Breast epithelium (tissue), 4 donors: Measurements from ENCODE around the gene RNASEL. TPM values are rescaled to one million over a fixed set of nuclear protein-coding genes. Genes with fewer than 3 reads are reported as not detected.

Source experiments
- DNase-seq, 2 donors: peaks; one replicate each; pipeline ENCODE4 v3.0.0-alpha.2; 2019; ENCODE audit warnings: low spot score in 2 of 2
- H3K27ac ChIP-seq, 2 donors: fragments of 200-600 bp; sonication (generic) in 1 of 2; one replicate each; pipeline ENCODE4 v1.5.1; 2016 to 2019; ENCODE audit warnings: mild to moderate bottlenecking in 1 of 2
- H3K27me3 ChIP-seq, 2 donors: fragments of 200-600 bp; sonication (generic) in 1 of 2; one replicate each; pipeline versions ENCODE4 v1.5.1 to v1.6.0; 2017 to 2019; ENCODE audit warnings: control low read depth in 1 of 2, mild to moderate bottlenecking in 1 of 2
- H3K36me3 ChIP-seq: fragments of 200-600 bp; one replicate; pipeline ENCODE4 v1.5.1; 2019
- H3K4me1 ChIP-seq, 2 donors: fragments of 200-600 bp; sonication (generic); one replicate each; pipeline ENCODE4 v1.5.1; 2016 to 2019; ENCODE audit warnings: control low read depth in 1 of 2
- H3K4me3 ChIP-seq, 3 donors: fragments of 200-600 bp; sonication (generic); 1 replicate in 2 of 3; 2 replicates in 1 of 3; pipeline ENCODE4 v1.5.1; 2016 to 2019; ENCODE audit warnings: mild to moderate bottlenecking in 3 of 3, moderate library complexity in 2 of 3
- H3K9me3 ChIP-seq, 2 donors: fragments of 200-600 bp; sonication (generic) in 1 of 2; one replicate each; pipeline ENCODE4 v1.5.1; 2016 to 2019; ENCODE audit warnings: control low read depth in 1 of 2
- POLR2A ChIP-seq: fragments of 450-650 bp; IDR thresholded peaks from one replicate; pipeline ENCODE4 v1.6.1; 2016; ENCODE audit warnings: antibody characterized with exemption, mild to moderate bottlenecking, moderate library complexity
- POLR2AphosphoS5 ChIP-seq, 3 donors: sonication (generic); formaldehyde crosslinking; IDR thresholded peaks; one replicate each; pipeline ENCODE4 v1.6.1; 2017; ENCODE audit warnings: antibody characterized with exemption in 3 of 3
- intact Hi-C: fragments of 100-400 bp; cut with DNase I; formaldehyde crosslinking; loops from one replicate; pipeline ENCODE4 v1.15.1; 2023; ENCODE audit warnings: low total_unique reads
- total RNA-seq, 3 donors: library from RNA; depleted of rRNA; stranded (reverse); fragments of >200 nt; gene quantifications; one replicate each; pipeline ENCODE4 v1.1.0, GENCODE V29; 2016
- TF ChIP-seq, protein P1 (sequence below), 3 donors: fragments of 450-650 bp; IDR thresholded peaks; one replicate each; pipeline ENCODE4 v1.5.1; 2016 to 2017; ENCODE audit warnings: antibody characterized with exemption in 3 of 3, mild to moderate bottlenecking in 3 of 3, moderate library complexity in 3 of 3

RNASEL gene
- total RNA-seq, 3 donors from 2014 or later, result 10.7 to 14.8 (median 10.8) TPM

DNA sequence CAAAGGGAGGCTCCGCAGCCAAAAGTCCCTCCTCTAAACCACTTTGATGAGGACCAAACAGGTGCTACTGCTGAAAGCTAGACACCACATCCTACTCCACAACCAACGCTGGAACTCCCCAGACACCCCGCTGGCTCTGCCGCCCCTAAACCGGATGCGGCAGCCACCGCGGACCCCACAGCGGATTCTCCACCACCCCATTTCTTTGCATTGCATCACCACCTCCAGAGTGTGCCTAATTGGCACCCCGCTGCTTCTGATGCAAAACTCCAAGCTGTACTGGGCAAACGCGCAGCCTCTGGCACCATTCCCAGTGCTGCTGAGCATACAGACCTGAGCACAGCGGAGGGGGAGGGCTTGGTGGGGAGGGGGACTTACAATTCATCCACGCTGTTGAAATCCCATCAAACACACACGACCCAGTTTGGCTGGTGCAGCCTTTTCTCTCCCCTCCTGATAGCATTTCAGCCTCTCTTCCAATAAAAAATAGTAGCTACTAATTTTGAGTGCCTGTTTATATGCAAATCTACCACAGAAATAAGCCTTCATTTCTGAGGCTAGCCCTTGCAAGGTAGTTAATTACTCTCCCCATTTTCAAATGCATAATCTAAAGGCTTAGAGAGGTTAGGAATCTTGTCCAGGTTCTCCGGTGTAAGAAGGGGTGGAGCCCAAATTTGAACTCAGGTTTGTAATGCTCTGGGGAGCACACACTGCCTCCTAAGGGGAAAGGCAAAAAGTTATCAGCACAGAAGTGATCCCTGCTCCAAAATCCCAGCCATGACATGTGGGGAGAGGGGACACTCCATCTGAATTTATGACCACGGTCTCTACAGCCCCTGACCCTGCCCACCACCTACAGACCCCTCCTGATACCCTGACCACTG is 27.3 kb upstream of the RNASEL start:
- peaks cover 3 to 7% of the 10 kb centered on the region in 2 donors for H3K4me1 ChIP-seq
- peak; percentile 54 to 66 for DNase-seq
- H3K9me3 ChIP-seq, result no peaks in the 10 kb centered on the region
- H3K27ac ChIP-seq, result peak overlapping the region; percentile 88 to 98
- no peaks in the 10 kb centered on the region for H3K36me3 ChIP-seq
- no peak for TF ChIP-seq POLR2AphosphoS5 (IDR thresholded peaks at IDR 0.05)
- TF ChIP-seq, protein P1, sequence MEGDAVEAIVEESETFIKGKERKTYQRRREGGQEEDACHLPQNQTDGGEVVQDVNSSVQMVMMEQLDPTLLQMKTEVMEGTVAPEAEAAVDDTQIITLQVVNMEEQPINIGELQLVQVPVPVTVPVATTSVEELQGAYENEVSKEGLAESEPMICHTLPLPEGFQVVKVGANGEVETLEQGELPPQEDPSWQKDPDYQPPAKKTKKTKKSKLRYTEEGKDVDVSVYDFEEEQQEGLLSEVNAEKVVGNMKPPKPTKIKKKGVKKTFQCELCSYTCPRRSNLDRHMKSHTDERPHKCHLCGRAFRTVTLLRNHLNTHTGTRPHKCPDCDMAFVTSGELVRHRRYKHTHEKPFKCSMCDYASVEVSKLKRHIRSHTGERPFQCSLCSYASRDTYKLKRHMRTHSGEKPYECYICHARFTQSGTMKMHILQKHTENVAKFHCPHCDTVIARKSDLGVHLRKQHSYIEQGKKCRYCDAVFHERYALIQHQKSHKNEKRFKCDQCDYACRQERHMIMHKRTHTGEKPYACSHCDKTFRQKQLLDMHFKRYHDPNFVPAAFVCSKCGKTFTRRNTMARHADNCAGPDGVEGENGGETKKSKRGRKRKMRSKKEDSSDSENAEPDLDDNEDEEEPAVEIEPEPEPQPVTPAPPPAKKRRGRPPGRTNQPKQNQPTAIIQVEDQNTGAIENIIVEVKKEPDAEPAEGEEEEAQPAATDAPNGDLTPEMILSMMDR (IDR thresholded peaks at IDR 0.05), result no peak
- no peak for TF ChIP-seq POLR2A
- H3K4me3 ChIP-seq, result peak overlapping the region in 2 of 3 donors; percentile 57 to 81
- no peaks in the 10 kb centered on the region for H3K27me3 ChIP-seq
- intact Hi-C loops, result no loop called here

DNA sequence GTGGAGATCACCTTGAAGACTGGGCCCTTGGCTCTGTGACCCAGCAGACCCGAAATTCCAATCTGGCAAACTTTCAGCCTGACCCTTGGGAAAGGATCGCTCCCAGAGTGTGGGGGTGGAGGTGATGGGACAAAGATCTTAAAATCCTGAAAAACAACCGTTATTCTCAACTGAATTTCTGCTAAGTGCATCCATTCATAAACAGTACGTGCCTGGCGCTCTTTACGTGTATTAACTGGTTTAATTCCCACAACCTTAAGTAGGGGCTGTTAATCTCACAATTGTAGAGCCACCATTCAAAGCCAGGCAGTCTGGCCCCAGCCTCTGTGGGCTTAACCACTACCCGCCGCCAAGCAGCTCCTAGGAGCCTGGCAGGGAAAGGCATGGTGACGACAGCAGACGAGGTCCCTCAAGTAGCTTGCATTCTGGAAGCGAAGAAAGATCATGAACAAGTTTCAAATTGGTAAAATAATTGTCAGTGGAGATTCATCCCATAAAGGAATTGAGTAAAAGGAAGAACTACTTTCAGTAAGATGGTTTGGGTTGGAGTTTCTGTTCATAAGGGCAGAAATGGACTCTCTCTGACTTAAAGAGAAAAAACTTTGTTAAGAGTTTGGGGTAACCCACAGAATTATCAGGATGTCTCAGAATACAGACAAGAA is 26.5 kb upstream of the RNASEL start:
- no peaks in the 10 kb centered on the region for H3K27me3 ChIP-seq
- peak overlapping the region; percentile 32 to 81 (median 57) for H3K4me3 ChIP-seq
- no peaks in the 10 kb centered on the region for H3K36me3 ChIP-seq
- peaks cover 3 to 7% of the 10 kb centered on the region in 2 donors for H3K4me1 ChIP-seq
- intact Hi-C loops, result no loop called here
- H3K9me3 ChIP-seq, result no peaks in the 10 kb centered on the region
- TF ChIP-seq, protein P1 (IDR thresholded peaks at IDR 0.05), result no peak
- no peak for TF ChIP-seq POLR2A
- TF ChIP-seq POLR2AphosphoS5 (IDR thresholded peaks at IDR 0.05), result no peak
- peak in 1 of 2 donors; percentile 55 for DNase-seq
- H3K27ac ChIP-seq, result peak overlapping the region; percentile 88 to 98

DNA sequence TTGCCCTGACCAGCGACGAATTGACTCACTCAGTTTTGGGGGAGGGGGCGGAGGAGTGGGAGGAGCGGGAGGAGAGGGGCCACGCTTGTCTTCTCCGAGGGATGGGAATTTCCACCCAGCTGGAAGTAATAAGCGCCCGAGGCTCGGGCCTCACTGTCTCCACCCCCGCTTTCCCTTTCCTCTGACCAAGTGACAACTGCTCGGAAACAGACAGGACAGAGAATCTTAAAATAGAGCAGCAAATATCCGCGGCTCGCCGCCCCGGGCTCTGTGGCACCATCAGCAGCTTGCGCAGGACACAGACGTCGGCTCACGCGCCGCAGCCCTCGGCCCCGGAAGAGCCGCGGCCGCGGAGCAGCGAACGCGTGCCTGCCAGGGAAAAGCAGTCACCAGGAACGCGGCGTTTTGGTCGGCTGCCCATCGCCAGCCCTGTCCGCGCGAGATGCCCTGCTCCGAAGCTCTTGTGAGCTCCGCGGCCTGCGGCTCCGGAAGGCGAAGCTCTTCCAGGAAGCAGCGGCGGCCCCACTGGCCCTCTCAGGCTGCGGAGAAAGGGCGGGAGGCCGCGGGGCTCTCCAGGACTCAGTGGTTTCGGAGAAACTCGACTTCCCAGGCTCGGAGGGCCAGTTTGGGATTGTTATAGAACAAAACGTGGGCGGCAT is 25.9 kb upstream of the RNASEL start:
- intact Hi-C loops, result no loop called here
- Histone ChIP-seq H3K4me3 (peak overlapping the region; percentile 32 to 81 (median 57)), H3K27me3 (no peaks in the 10 kb centered on the region), H3K36me3 (no peaks in the 10 kb centered on the region), H3K9me3 (no peaks in the 10 kb centered on the region), H3K4me1 (peaks cover 3 to 7% of the 10 kb centered on the region in 2 donors), H3K27ac (peak overlapping the region; percentile 88 to 98)
- TF ChIP-seq POLR2AphosphoS5 (IDR thresholded peaks at IDR 0.05) (peak; percentile 62 to 79 (median 64)), POLR2A (peak; percentile 34)
- TF ChIP-seq, protein P1 (IDR thresholded peaks at IDR 0.05), result no peak
- peak; percentile 71 to 72 for DNase-seq

DNA sequence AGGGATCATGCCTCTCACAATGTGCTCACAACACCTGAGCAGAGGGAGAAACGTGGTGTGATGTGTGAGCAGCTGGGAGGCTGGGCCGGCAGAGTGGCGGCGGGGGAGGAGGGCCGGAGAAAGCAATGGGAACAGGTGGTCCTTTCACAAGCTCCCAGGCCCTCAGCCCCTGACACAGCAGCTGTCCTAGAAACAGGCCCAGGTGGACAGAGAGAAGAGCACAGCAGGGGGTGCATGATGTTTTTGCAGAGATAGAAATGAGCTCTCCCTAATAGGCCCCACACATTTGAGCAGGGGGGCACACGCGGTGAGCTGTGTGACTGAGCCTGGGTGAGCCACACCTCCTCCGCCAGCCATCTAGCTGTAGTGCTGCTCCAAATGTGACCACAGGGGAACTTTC is 22.7 kb upstream of the RNASEL start:
- Histone ChIP-seq H3K4me1 (peaks cover 3 to 7% of the 10 kb centered on the region in 2 donors), H3K27ac (no peak overlapping the region), H3K9me3 (no peaks in the 10 kb centered on the region), H3K36me3 (no peaks in the 10 kb centered on the region), H3K27me3 (no peaks in the 10 kb centered on the region), H3K4me3 (no peak overlapping the region)
- intact Hi-C loops, result no loop called here
- no peak for DNase-seq
- TF ChIP-seq, protein P1 (IDR thresholded peaks at IDR 0.05), result no peak
- TF ChIP-seq POLR2AphosphoS5 (IDR thresholded peaks at IDR 0.05), result no peak
- no peak for TF ChIP-seq POLR2A
